ENCODE data around the gene SIGLEC7. TPM values are rescaled to one million over a fixed set of nuclear protein-coding genes. Genes with fewer than 3 reads are reported as not detected.

SIGLEC7 gene
- total RNA-seq, 4 donors from 2014 or later: not detected

DNA sequence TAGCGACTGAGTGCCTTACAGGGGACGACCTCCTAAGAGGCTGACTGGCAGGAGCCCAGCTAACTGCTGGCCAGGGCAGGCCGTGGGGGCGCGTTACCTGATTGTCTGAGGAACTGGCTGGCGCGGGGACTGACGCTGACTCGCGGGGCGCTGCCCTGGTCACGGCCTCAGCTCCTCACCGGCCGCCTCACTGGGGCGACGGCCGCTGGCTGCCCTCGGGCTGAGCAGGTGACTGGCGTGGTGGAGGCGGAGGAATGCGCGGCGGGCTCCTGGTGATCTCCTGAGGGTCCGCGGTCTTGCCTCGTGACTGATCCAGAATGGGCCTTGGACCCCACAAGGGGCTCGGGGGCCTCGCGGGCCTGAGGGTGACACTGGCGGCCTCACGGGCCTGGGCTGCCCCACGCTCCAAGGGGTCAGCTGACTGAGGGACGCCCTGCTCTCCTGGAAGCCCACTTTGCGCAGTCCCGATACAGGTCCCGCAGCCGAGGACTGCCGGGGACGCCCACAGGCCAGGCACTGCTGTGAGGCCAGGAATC, 39.3 kb downstream of the SIGLEC7 start:
- TF ChIP-seq POLR2A (IDR thresholded peaks at IDR 0.05): no peak
- no peak for TF ChIP-seq CTCF (IDR thresholded peaks at IDR 0.05)
- TF ChIP-seq POLR2AphosphoS5 (IDR thresholded peaks at IDR 0.05): no peak
- no peak for TF ChIP-seq EP300 (IDR thresholded peaks at IDR 0.05)
- no peak overlapping the region for H3K27ac ChIP-seq
- H3K9me3 ChIP-seq: no peaks in the 10 kb centered on the region
- no peaks in the 10 kb centered on the region for H3K36me3 ChIP-seq
- peaks cover 32% of the 10 kb centered on the region for H3K27me3 ChIP-seq
- H3K4me1 ChIP-seq: no peaks in the 10 kb centered on the region
- no peak overlapping the region for H3K4me3 ChIP-seq
- no peak for DNase-seq (ENCODE audit: low spot score in 2 of 2)
- 94% methylated on average over 24 of the region's 39 CpGs for WGBS

DNA sequence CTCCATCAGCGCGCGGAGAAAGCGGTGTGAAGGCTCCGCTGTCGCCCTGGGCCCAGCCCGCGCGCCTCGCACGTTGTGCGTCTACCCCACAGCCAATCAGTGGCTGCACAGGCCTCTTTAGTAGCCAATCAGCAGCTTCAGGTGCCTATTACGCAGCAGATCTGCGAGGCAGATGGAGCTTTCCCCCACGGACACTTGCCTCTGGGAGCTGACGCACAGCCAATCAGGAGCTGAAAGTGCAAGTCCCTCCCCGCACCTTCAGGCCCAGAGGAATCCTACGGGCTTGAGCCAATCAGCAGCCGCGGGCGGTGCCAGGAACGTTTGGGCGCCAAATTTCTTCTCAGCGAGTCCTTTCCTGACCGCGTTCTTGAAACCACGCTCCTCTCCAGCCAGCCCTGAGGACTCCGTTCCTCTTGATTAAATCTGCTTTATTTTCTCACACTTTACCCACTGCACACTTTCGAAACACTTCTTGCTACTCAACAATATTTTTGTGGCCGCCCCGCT, 39.9 kb downstream of the SIGLEC7 start:
- 54% methylated on average over 16 of the region's 31 CpGs for WGBS
- no peak for DNase-seq (ENCODE audit: low spot score in 2 of 2)

GRCh38 chr19:51183629-51184028, 41.5 kb downstream of the SIGLEC7 start:
- Histone ChIP-seq H3K36me3 (no peaks in the 10 kb centered on the region), H3K9me3 (no peaks in the 10 kb centered on the region), H3K4me1 (no peaks in the 10 kb centered on the region), H3K27me3 (peaks cover 32% of the 10 kb centered on the region), H3K4me3 (no peak overlapping the region), H3K27ac (no peak overlapping the region)
- WGBS: 78% methylated on average over 7 of the region's 8 CpGs
- no peak for TF ChIP-seq EP300 (IDR thresholded peaks at IDR 0.05)
- no peak for TF ChIP-seq CTCF (IDR thresholded peaks at IDR 0.05)
- TF ChIP-seq POLR2A (IDR thresholded peaks at IDR 0.05): no peak
- TF ChIP-seq POLR2AphosphoS5 (IDR thresholded peaks at IDR 0.05): no peak
- no peak for DNase-seq (ENCODE audit: low spot score in 2 of 2)

More for the DNA sequence above, 39.9 kb downstream of the SIGLEC7 start:
- Histone ChIP-seq H3K9me3 (no peaks in the 10 kb centered on the region), H3K27ac (no peak overlapping the region), H3K27me3 (peaks cover 32% of the 10 kb centered on the region), H3K4me3 (no peak overlapping the region), H3K4me1 (no peaks in the 10 kb centered on the region), H3K36me3 (no peaks in the 10 kb centered on the region)
- no peak for TF ChIP-seq POLR2A (IDR thresholded peaks at IDR 0.05)
- no peak for TF ChIP-seq CTCF (IDR thresholded peaks at IDR 0.05)
- TF ChIP-seq EP300 (IDR thresholded peaks at IDR 0.05): no peak
- TF ChIP-seq POLR2AphosphoS5 (IDR thresholded peaks at IDR 0.05): no peak

DNA sequence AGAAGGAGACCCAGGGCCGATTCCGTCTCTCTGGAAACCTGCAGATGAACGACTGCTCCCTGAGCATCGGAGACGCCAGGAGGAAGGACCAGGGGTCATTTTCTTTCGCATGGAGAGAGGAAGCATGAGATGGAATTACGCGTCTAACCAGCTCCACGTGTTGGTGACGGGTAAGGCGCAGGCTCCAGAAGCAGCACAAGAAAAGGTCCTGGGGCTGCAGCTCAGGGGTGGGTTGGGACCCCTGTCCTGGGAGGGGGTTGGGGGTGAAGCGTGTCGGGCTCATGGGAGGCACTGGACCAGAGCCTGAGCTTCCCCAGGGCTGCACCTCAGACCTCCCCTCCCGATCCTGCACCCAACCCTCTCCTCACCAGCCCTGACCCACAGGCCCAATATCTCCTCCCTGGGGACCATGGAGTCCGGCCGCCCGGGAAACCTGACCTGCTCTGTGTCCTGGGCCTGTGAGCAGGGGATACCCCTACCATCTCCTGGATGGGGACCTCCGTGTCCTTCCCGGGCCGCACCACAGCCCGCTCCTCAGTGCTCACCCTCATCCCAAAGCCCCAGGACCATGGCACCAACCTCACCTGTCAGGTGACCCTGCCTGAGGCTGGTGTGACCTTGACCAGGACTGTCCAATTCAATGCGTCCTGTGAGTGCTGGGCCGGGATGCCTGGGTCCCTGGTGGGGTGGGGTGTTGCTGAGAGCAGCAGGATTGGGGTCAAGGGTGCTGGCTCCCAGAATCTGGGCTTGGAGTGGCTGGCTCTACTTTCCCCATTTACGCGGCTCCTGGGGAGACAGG, 43.2 kb downstream of the SIGLEC7 start:
- no peak for TF ChIP-seq EP300 (IDR thresholded peaks at IDR 0.05)
- TF ChIP-seq POLR2A (IDR thresholded peaks at IDR 0.05): no peak
- TF ChIP-seq CTCF (IDR thresholded peaks at IDR 0.05): no peak
- H3K9me3 ChIP-seq: no peaks in the 10 kb centered on the region
- no peaks in the 10 kb centered on the region for H3K36me3 ChIP-seq
- peaks cover 32% of the 10 kb centered on the region for H3K27me3 ChIP-seq
- WGBS: 76% methylated on average over 13 of the region's 25 CpGs
- no peak overlapping the region for H3K4me3 ChIP-seq
- no peaks in the 10 kb centered on the region for H3K4me1 ChIP-seq
- H3K27ac ChIP-seq: no peak overlapping the region
- no peak for DNase-seq (ENCODE audit: low spot score in 2 of 2)

DNA sequence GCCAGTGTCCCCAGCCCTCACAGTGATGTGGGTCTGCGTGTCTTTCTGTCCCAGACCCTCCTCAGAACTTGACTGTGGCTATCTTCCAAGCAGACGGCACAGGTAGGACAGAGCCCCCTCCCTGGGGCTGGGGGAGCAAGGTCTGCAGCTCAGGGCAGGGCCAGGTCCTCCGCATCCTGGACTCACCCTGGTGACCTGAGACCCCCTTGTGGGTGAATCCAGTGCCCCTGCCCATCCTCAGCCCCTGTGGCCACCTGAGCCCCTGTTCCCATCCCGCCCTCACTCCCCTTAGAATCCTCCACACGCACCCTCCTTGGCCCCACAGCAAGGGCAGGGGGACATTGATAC, 43.7 kb downstream of the SIGLEC7 start:
- Histone ChIP-seq H3K4me3 (no peak overlapping the region), H3K27ac (no peak overlapping the region), H3K9me3 (no peaks in the 10 kb centered on the region), H3K4me1 (no peaks in the 10 kb centered on the region), H3K27me3 (peaks cover 32% of the 10 kb centered on the region), H3K36me3 (no peaks in the 10 kb centered on the region)
- WGBS: 88% methylated on average over 2 of the region's 5 CpGs
- no peak for DNase-seq (ENCODE audit: low spot score in 2 of 2)
- TF ChIP-seq EP300 (IDR thresholded peaks at IDR 0.05) (no peak), POLR2A (IDR thresholded peaks at IDR 0.05) (no peak), POLR2AphosphoS5 (IDR thresholded peaks at IDR 0.05) (no peak), CTCF (IDR thresholded peaks at IDR 0.05) (no peak)

Data from suprapubic skin (tissue), 4 donors.